Astrocyte of the cerebellum (primary cell): ENCODE results near the gene SLC19A3.
"Not testable (repeated sequence)": the region's sequence is repeated elsewhere in the genome, so short reads cannot be mapped to it uniquely, and the experiment has no call there.

ENCODE experiments used
- DNase-seq: peaks from one replicate; pipeline ENCODE4 v3.0.0-alpha.2; 2011; ENCODE audit warnings: low read depth
- H3K4me3 ChIP-seq: 2 replicates; pipeline ENCODE4 v1.5.1; 2011; ENCODE audit warnings: mild to moderate bottlenecking, low read depth, low read length, moderate library complexity
- in situ Hi-C: cut with HindIII; loops from 2 replicates; pipeline ENCODE4 v1.10.0; 2017; ENCODE audit warnings: low sequenced_read_pairs
- TF ChIP-seq, protein P1 (sequence below): IDR thresholded peaks from 2 replicates; pipeline ENCODE4 v1.5.1; 2012; ENCODE audit warnings: low read length, low read depth, moderate library complexity, mild to moderate bottlenecking; ENCODE audit errors: missing control alignments

Gene SLC19A3

DNA sequence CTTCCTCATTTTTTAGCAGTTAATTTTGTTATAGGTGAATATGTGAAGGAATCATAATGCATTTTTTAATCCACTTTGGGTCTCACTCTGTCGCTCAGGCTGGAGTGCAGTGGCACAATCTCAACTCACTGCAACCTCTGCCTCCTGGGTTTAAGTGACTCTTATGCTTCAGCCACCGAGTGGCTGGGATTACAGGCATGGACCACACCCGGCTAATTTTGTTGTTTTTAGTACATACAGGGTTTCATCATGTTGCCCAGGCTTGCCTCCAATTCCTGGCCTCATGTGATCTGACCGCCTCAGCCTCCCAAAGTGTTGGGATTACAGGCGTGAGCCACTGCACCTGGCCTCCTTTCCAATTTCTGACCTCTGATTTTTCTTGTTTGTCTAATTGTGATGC lies 33.6 kb downstream of the SLC19A3 start:
- TF ChIP-seq, protein P1, sequence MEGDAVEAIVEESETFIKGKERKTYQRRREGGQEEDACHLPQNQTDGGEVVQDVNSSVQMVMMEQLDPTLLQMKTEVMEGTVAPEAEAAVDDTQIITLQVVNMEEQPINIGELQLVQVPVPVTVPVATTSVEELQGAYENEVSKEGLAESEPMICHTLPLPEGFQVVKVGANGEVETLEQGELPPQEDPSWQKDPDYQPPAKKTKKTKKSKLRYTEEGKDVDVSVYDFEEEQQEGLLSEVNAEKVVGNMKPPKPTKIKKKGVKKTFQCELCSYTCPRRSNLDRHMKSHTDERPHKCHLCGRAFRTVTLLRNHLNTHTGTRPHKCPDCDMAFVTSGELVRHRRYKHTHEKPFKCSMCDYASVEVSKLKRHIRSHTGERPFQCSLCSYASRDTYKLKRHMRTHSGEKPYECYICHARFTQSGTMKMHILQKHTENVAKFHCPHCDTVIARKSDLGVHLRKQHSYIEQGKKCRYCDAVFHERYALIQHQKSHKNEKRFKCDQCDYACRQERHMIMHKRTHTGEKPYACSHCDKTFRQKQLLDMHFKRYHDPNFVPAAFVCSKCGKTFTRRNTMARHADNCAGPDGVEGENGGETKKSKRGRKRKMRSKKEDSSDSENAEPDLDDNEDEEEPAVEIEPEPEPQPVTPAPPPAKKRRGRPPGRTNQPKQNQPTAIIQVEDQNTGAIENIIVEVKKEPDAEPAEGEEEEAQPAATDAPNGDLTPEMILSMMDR = no peak
- in situ Hi-C loops = no loop called here
- H3K4me3 ChIP-seq = no peak overlapping the region

DNA sequence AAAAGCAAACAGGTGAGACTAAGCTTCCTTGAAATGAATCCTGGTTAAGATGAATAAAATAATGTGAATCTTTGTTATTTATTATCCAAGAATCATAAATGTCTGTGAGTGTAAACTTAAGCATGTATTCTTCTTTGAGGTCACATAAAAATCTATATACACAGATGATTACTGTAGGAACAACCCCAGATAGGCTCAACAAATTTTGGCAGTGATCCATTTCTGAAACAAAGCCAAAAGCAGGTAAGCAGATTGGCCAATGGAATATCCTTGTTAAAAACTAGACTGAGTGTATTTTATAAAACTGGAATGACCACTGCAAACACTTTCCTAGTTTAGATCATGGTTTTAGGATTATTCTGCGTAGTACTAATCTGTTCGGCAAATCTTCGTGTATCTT lies 39.9 kb downstream of the SLC19A3 start:
- TF ChIP-seq, protein P1 = no peak
- in situ Hi-C loops = no loop called here
- no peak overlapping the region for H3K4me3 ChIP-seq
- no peak for DNase-seq

More for the DNA sequence above, 33.6 kb downstream of the SLC19A3 start:
- no peak for DNase-seq

DNA sequence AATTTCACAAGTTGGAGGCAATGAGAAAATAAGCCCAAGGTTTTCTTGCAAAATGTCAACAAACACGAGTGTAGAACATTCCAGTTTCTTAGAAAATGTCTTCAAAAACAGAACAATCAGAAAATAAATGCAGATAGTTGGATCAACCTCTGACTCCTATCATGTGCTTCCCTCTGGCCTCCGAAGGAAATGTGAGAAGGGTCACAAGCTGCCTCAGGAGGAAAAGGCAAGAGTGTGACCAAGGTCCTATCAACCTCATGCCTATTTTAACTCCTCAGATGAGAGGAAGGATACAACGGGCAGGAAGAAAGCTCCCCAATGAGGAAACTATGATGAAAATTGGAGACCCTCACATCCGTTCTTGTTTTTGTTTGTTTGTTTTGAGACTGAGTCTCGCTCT lies 43.3 kb downstream of the SLC19A3 start:
- no peak for DNase-seq
- in situ Hi-C loops = no loop called here
- H3K4me3 ChIP-seq = no peak overlapping the region
- TF ChIP-seq, protein P1 = no peak

DNA sequence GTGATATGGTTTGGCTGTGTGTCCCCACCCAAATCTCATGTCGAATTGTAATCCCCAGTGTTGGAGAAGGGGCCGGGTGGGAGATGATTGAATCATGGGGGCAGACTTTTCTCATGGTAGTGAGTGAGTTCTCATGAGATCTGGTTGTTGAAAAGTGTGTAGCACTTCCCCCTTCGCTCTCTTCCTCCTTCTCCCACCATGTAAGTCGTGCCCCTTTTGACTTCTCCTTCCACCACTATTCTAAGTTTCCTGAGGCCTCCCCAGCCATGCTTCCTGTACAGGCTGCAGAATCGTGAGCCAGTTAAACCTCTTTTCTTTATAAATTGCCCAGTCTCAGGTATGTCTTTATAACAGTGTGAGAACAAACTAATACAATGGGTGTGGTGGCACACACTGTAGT lies 44.2 kb downstream of the SLC19A3 start:
- in situ Hi-C loops, DNase-seq: not testable (repeated sequence)

DNA sequence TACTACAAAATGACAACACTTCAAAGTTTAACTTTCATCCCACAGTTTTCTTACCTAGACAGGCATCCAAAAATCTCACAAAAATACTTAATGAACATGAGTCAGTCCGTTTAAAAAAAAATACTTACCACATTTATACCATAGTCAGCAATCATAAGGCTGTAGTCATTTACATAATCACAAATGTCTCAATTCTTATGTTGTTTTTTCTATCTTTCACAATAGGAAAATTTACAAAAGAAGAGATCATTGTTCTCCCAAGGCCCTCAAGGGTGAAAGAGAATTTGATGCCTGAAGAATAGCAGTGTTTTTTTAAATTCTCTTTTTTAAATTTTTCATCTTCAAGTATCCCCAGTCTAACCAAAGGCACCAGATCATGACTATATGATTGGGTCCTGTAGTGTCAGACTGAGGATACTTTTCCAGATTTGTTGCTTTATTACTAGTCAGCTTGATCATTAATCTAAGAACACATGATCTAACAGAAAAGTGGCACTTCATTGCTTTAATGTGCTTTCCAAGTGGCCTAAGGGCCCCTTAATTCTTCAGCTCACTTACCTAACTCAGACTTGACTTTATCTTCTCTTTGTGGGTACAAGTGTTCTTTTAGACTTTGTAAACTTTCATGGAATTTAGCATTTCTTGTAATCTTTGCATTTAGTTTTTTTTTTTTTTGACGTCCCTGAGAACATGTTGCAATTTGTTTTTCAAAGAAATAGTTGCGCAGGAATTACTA lies 46.5 kb downstream of the SLC19A3 start:
- DNase-seq = no peak
- in situ Hi-C loops = no loop called here
- TF ChIP-seq, protein P1 = no peak

More for the DNA sequence above, 44.2 kb downstream of the SLC19A3 start:
- H3K4me3 ChIP-seq = not testable (repeated sequence)

DNA sequence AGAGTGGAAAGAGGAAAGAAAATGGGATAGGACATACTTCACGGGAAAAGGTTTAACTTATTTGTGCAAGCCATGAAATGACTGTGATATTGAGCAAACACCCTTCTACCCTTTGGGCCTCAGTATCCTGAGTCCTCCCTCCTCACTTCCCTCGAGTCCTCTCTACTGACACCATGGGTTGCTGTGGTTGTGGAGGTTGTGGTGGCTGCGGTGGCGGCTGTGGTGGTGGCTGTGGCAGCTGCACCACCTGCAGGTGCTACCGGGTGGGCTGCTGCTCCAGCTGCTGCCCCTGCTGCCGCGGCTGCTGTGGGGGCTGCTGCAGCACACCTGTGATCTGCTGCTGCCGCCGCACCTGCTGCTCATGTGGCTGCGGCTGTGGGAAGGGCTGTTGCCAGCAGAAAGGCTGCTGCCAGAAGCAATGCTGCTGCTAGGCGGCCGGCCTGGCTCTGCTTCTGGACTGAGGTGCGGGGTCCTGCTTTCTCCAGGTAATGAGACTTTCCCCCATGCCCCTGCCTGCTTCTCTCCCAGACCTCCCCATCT lies 51.1 kb downstream of the SLC19A3 start, which contains the start of gene SCYGR5:
SCYGR5 (plus strand) TSS at position 174 of the 540 bp plus-strand sequence; CDS start at position 174, 0 bp downstream.
- in situ Hi-C loops, H3K4me3 ChIP-seq, DNase-seq: not testable (repeated sequence)

More for the DNA sequence above, 46.5 kb downstream of the SLC19A3 start:
- no peak overlapping the region for H3K4me3 ChIP-seq

DNA sequence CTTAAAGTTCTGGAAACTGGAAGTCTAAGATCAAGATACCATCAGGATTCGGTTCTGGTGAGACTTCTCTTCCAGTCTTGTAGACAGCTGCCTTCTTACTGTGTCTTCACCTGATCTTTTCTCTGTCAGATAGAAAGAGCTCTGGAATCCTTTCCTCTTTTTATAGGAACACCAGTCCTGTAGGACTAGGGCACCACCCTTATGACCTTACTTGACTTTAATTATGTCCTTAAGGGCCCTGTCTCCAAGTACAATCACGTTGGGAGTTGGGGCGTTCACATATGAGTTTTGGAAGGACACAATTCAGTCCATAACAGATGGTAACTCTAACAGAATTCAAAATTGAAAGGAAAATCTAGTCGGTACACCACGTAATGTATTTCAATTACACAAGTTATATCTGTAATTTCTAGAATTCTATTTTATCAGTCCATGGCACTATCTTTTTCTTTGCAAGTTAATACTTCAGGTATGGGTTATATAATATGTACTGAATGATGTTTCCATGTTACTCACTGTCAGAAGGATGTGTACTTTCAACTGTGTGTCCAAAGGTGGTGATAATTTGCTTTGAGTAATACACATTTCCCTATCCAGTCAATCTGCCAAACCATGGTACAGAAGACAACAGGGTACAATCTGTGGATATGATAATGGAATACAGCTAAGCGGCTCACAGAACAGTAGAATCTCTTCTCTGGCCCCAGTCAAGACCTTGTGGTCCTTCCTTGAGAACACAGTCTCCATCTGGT lies 52.5 kb downstream of the SLC19A3 start:
- H3K4me3 ChIP-seq = no peak overlapping the region
- no peak for DNase-seq
- in situ Hi-C loops = no loop called here
- TF ChIP-seq, protein P1 = no peak
